HG03354 (cell line): ENCODE data around the gene OSBPL5.
A peak's percentile ranks its signal among the peaks of the same experiment; 100 is the strongest.

Source experiments
- ATAC-seq: cut with Tn5 transposase; IDR thresholded peaks from one replicate; pipeline ENCODE4 v1.9.1; 2021; ENCODE audit warnings: mild to moderate bottlenecking; ENCODE audit not compliant: unreplicated experiment, poor library complexity, severe bottlenecking

Gene OSBPL5

DNA sequence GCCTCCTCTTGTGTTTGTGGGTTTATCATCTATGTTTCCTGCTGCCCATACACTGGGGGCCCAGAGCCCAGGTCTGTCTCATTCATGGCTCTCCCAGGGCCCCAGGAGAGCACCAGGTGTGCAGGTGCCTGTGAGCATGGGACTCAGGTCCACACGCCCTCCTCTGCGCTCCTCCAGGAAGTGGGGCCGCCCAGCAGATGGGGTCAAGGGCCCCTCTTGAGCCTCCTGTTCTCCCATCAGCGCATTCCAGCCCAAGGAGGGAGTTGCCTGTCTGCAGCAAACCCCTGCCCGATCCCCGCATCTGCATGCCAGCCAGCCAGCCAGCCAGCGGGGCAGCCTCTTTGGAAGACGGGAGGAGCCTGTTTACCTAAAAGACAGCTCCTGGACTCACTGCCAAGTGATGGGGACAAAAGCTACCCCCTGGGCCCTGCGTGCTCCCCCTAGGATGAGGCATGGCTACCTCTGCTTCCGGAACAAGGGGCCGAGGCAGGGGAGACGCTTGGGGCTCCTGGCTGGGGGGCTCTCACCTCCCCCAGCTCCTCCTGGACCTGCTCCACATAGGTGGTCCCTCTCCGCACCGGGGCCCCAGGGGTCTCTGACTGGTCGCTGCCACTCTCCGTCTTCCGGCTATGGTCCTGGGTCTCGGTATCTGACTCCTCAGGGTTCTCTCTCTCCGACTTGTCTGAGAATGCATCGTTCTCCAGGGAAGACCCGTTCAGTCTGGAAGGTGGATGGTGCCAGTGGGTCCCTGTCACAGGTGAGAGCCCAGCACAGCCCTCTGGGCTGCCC lies 58.2 kb downstream of the OSBPL5 start:
- no peak for ATAC-seq

DNA sequence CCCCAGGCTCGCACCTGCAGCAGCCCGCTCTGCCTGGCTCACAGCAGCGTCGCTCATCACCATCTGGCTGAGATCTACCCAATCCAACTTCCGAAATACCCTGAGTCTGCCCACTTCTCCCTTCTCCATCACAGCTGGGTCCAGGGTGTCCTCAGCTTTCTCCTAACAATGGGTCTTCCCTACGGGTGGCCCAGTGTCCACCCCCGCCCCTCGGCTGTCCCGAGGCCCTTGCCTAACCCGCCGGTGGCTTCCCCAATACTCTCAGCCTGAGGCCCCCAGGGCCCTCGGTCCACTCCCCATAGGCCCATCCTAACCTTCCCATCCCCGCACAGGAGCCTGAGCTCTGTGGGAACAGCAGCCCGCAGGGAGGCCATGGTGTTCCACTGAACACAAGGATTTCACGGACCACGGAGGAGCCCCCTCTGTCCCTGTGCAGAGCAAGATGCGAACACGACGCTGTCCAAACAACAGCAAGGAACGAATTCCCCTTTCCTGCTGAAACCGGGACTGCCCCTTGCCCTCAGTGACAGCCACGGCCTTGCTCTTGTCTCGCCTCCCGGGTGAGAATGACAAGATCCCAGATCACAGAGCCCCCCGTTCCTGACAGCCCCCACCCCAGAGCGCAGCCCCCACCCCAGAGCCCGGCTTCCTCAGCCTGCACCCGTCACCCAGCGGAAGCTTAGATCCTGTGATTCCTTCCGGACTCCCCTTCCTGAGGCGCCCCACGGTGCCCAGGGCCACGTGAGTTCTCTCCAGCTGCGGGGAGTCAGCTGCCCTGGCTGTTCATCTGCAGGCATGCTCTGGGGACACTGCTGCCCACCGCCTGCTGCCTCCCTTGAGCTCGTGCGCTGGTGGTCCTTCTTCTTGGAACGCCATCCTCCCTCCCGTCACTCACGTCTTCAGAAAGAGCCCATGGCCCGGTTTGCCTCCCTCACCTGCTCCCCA lies 59.0 kb downstream of the OSBPL5 start:
- no peak for ATAC-seq

DNA sequence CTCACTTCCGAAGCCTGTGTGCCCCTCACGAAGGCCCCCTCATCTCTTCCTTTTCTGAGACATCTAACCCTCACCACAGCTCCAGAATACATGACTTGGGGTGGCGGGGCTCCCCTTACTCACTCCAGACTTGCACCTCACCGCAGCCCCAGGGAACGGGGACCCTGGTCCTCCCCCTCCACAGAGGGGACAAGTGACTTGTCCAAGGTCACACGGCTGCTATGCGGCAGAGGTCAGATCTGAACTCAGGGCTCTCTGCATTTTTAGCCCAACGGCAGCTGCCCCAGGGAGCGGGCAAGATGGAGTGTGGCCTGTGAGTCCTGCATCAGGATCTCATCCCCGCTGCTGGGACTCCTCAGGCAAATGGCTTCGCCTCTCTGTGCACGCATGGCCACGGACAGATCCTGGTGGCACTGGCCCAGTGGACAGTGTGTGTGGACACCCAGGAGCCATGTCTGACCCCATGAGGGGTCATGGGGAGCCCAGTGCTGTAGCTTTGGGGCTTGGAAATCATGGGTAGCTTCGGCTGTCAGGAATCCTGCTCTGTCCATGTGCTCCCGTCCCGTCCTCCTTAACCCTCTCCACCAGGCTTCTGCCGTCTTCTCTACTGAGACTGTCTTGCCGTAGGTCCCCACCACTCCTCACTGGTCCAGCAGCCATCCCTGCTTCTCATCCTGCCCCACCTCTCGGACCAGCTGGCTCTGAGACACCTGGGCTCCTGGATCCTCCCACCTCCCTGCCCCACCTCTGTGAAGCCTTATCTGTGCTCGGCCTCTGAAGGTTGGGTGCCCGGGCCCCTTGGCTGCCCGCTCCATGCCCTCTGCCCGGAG lies 59.9 kb downstream of the OSBPL5 start:
- no peak for ATAC-seq

DNA sequence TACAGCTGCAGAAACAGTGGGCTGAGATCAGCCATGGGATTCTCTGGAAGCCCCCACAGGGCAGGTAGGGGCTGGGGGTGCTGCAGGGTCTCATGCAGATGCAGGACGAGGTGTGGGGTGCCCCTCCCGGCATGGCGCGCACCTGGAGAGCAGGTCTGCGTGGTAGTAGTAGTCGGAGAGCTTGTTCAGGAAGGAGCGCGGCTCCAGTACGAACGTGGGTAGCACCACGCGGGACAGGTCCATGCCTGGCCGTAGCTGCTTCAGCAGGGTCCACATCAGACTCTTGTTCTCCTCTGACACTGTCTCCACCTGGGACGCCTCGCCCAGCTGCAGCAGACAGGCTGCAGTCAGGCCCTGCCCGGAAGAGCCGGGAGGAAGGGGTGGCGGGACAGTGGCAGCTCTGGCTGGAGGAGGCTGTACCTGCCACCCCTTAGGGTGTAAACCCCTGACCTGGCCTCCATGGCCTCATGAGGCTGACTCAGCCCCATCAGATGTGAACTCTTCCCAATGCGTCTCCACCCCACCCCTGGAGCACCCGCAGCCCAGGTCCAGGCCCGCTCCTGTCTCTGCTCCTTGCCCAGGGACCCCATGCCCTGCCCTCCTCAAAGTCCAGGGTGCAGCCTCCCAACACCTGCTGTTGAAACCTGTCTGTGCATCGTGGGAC lies 60.9 kb downstream of the OSBPL5 start:
- no peak for ATAC-seq

GRCh38 chr11:3103076-3103475 lies 62.0 kb downstream of the OSBPL5 start:
- no peak for ATAC-seq

DNA sequence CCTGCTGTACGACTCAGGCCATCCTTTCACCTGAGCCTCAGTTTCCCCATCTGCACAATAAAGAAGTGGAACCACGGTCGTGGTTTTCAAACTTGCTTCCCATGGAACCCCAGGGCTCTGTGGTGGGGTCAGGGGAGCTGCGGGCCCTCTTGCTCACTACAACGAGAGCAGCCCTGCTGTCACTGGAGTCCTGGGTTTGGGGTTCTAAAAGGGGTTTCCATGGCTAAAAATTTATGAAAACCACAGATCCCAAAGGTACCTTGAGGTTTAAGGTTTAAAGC lies 62.5 kb downstream of the OSBPL5 start:
- ATAC-seq = no peak

- ATAC-seq = no peak
These were observed 63.0 kb downstream of the OSBPL5 start for GRCh38 chr11:3101921-3102640.

DNA sequence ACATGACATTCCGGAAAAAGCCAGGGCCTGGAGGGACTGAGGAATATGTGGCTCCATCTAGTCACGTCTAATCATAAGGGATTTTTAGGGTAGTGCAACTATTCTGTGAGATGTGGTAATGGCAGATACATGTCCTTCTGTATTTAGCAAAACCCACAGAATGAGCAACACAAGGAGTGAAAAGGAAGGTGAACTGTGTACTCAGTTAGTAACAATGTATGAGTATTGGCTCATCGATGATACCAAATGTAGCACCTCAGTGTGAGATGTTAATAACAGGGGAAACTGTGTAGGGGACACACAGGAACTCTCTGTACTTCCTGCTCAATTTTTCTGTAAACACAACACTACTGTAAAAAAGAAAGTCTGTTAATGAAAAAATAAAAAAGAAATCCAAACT lies 65.9 kb downstream of the OSBPL5 start:
- no peak for ATAC-seq

- ATAC-seq = no peak
These were observed 68.1 kb downstream of the OSBPL5 start for GRCh38 chr11:3096909-3097530.

- no peak for ATAC-seq
These were observed 69.3 kb downstream of the OSBPL5 start for GRCh38 chr11:3095712-3096361.

DNA sequence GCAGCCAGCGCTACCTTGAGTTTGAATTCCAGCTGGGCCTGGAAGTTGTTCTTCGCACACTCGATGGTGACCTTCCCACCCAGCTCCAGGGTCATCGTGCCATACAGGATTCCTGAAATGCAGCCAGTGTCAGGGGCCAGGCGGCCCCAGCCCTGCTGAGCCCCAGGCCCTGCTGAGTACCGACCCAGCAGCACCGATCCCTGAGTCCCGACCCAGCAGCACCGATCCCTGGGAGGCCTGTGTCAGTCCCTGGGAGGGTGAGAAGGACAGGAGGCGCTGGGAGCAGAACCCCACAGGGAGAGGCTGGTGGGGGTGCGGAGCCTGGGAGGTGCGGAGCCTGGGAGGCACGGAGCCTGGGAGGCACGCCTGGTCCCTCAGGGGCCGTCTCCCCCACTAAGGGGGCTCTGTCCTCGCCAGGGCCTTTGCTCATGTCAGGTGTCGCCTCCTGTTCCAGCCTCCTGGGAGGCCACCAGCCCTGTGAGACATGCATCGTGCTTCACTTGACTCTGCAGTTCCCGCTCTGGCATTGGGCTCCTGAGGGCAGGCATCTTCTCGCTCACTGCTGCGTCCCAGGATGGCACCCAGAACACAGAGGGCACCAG lies 70.8 kb downstream of the OSBPL5 start:
- no peak for ATAC-seq

DNA sequence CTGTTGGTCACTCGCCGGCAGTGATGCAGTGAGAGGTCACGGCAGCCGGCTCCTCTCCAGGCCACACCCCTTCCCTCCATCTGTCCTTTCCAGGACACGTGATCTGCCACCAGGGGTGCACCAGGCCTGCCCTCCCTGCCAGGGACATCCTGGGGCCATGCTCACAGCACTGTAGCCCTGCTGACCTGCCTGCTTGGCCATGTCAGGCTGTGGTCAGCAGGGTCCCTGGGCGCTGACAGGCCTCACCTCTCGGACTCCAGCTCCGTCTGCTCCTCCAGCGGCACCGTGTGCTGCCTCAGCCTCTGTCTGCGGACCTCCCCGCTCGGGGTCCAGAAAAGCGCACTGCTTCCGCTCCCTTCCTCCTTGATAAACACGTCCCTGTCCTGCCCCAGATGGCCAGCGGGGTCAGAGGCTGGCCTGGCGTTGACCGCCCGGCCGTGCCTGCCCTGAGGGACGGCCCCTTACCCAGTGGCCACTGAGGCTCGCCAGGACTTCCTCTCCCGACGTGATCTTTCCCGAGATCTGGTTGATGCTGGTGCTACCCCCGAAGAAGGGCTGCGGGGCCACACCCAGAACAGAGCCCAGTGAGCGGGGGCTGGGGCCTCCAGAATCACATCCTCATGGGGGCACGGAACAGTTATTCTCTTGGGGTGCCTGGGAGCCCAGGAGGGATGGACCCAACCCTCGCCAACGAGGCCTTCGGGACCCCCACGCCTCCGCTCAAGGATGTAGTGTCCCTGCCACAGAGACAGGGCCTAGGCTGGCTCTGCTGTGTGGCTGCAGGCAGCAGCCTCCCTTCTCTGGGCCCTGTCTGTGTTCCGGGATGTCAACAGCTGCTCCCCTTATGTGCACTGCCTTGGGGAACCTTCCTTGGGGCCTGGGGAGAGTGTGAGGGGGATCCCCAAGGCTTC lies 71.6 kb downstream of the OSBPL5 start:
- ATAC-seq = no peak

DNA sequence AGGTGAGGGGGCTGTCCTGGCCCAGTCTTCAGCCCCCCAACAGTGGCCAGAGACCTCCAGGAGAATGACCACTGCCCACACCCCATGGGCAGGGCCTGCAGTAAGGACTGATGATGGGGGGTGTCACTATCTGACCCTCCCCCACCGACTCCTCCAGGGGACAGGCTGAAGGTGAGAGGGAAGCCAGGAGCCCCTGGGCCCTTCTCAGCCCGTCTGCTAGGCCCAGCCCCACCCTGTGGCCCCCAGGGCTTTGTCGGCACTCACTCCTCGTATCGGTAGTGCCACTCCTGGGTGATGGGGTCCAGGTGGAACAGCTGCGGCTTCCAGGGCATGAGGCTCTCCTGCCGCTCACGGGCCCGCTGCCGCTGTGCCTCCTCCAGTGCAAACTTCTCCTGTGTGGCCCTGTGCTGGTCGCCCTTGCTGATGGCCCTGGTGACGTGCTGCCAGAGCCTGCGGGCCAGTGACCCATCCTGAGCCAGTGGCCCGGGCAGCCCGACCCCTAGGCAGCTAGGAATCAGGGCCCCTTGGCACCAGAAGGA lies 72.4 kb downstream of the OSBPL5 start:
- no peak for ATAC-seq

DNA sequence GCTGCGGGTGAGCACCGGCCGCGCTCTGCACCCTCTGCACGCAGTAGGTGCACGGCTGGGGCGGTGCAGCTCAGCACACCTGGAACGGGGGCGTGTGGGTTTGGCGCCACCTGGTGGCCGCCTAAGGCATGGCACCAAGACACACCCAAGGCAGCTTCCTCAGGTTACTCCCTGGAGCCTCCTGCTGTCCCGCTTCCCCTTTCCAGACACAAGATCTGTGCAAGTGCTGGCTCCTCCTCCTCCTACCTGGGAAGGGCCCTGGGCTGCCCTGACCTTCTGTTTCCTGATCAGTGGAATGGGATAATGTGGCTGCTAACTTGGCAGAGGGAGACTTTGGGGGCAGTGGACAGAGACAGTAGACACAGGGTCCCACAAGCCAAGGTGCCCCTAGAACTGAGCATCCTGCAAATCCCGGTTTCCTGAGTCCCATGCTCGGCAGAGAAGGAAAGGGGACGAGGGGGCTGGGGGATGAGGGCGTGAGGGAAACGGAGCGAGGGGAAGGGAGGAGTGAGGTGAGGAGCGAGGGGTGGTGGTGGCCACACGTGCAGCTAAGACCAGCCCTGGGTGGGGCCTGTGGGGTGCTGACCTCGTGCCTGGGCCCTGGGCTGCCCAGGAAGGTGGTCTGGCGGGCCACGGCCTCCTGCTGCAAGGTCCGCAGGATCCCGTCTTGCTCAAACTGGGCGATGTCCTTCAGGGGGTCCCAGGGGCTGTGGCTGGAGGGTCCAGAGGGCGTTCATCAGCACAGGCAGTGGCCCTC lies 73.1 kb downstream of the OSBPL5 start:
- peak; percentile 86 for ATAC-seq

- ATAC-seq = no peak
These were observed 73.8 kb downstream of the OSBPL5 start for GRCh38 chr11:3091081-3091845.
